Stimulated activated CD8-positive, alpha-beta memory T cell treated with anti-CD3 and anti-CD28 coated beads, Interleukin-12 subunit alpha, Interleukin-12 subunit beta, amount 100 ng/mL, for 1 hour (primary cell): ENCODE measurements around the gene FAM234A.
"Not testable (repeated sequence)": the region's sequence is repeated elsewhere in the genome, so short reads cannot be mapped to it uniquely, and the experiment has no call there.

ENCODE experiments used
- DNase-seq: peaks from one replicate; pipeline ENCODE4 v3.0.0-alpha.2; 2020; ENCODE audit warnings: low read depth

Gene FAM234A

DNA sequence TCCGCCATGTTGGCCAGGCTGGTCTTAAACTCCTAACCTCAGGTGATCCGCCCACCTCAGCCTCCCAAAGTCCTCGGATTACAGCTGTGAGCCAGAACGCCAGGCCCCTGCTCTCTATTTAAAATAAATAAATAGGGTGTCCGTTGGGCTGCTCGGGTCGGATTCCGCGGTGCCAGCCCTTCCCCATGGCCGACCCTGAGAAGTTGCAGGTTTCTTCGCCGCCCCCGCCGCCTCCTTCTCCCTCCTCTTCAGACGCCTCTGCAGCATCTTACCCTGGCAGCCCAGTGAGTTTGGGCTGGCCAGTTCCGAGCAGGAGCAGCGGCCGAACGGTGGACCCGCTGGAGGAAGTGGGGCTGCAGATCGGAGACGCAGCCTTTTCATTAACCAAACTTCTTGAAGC is 3.7 kb upstream of the FAM234A start:
- no peak for DNase-seq

GRCh38 chr16:239948-240277 is 5.3 kb downstream of the FAM234A start:
- no peak for DNase-seq

GRCh38 chr16:240559-240958 is 5.9 kb downstream of the FAM234A start:
- no peak for DNase-seq

DNA sequence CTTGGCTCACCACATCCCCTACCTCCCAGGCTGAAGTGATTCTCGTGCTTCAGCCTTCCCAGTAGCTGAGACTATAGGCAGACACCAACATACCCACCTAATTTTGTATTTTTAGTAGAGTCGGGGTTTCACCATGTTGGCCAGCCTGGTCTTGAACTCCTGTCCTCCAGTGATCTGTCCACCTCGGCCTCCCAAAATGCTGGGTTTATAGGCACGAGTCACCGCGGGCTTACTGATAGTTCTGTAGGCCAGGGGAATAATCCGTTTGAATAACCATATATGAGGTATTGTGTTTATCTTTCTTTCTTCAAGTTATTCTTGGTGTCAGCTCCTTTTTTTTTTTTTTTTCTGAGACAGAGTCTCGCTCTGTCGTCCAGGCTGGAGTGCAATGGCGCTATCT is 7.7 kb downstream of the FAM234A start:
- DNase-seq, result no peak

GRCh38 chr16:243348-243747 is 8.7 kb downstream of the FAM234A start:
- DNase-seq, result no peak

- no peak for DNase-seq
These were observed 10.5 kb downstream of the FAM234A start for GRCh38 chr16:245105-245504.

DNA sequence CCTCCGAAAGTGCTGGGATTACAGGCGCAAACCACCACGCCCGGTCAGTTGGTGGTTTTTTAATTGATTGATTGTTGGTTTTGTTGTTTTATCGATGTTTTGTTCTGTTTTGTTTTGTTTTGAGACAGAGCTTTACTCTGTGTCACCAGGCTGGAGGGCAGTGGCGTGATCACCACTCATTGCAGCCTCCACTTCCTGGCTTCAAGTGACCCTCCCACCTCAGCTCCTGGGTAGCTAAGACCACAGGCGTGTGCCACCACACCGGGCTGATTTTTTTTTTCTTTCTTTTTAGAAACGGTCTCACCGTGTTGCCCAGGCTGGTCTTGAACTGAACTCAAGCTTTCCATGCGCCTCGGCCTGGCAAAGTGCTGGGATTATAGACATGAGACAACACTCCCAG is 12.4 kb downstream of the FAM234A start:
- no peak for DNase-seq

DNA sequence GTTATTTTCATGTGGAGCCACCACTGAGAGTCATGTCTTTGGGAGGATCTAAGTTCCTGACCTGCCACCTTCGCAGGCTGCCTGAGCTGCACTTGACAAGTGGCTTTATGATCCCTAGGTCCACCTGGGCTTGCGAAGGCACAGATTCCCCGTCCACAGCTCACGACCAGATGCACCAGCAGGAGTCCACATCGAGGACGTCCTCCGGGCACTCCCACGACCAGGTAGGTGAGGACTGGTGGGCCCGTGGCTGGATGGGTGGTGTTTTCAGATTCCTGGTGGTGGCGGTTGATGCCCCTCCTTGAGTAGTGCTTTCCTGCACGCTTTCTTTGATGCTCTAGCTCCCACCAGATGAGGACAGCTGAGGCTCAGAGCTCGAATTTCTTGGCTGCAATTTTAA is 14.8 kb downstream of the FAM234A start:
- no peak for DNase-seq

DNA sequence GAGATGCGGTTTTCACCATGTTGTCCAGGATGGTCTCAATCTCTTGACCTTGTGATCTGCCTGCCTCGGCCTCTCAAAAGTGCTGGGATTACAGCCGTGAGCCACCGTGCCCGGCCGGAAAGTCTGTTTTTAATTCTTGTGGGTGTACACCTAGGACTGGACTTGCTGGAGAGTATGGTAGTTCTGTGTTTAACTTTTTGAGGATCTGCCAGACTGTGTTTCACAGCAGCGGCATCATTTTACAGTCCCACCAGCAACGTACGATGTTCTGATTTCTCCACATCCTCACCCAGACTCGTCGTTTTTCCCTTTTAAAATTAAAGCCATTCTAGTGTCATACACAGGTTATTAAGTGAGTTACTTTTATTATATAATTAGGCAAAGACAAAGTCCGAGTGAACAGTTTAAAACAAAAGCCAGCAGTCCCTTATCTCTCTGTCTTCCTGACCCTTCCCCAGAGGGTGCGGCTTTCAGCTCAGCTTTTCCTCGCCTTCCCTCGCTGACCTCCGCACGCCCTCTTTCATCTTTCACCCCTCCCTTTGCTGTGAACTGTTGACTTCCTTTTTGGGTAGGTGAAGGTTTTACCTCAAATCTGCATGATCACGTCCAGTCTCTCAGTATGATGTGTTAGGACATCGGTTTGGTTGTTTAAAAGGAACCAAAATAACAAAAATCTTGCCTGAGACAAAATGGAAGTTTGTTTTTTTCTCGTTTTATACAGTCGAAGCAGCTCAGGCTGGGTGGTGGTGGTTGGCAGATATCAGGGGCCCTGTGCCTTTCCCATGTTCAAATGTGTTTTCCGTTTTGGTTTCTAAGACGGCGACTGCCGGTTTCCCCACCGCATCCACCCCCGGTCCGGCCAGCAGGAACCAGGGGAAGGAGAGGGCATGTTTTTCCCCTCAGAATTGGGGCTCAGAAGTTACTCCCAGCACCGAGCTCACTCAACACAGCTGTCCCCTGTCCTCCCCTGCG is 18.0 kb downstream of the FAM234A start:
- no peak for DNase-seq

DNA sequence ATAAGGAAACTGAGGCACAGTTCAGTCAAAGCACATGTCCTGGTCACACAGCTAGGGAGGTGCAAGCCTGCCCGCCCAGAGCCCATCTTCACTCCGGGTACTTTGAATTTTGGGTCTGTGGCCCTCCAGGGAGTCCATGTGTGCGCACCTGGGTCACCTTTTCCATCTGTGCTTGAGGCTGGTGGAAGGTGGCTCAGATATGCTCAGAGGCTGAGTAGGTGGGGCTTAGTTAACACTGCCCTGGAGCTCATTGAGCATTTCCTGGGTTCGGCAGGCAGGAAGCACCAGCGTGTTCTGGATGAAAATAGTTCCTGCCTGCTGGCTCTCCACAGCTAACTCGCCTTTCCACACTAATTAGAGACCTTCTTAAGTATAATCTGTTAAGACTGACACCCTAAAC is 19.2 kb downstream of the FAM234A start:
- no peak for DNase-seq

- no peak for DNase-seq
These were observed 19.8 kb downstream of the FAM234A start for GRCh38 chr16:254461-254860.

DNA sequence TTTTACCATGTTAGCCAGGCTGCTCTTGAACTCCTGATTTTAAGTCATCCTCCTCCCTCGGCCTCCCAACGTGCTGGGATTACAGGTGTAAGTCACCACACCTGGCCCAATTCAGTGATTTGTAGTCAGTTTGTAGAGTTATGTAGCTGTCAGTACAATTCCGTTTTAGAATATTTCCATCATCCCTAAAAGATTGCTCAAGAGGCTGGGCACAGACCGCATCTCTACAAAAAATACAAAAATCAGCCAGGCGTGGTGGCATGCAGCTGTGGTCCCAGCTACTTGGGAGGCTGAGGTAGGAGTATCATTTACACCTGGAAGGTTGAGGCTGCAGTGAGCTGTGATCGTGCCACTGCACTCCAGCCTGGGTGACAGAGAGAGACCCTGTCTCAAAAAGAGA is 20.6 kb downstream of the FAM234A start:
- no peak for DNase-seq

GRCh38 chr16:258091-258490 is 23.5 kb downstream of the FAM234A start:
- DNase-seq, result not testable (repeated sequence)

- no peak for DNase-seq
These were observed 24.6 kb downstream of the FAM234A start for GRCh38 chr16:259226-259625.

GRCh38 chr16:259814-260253 is 25.2 kb downstream of the FAM234A start:
- no peak for DNase-seq

DNA sequence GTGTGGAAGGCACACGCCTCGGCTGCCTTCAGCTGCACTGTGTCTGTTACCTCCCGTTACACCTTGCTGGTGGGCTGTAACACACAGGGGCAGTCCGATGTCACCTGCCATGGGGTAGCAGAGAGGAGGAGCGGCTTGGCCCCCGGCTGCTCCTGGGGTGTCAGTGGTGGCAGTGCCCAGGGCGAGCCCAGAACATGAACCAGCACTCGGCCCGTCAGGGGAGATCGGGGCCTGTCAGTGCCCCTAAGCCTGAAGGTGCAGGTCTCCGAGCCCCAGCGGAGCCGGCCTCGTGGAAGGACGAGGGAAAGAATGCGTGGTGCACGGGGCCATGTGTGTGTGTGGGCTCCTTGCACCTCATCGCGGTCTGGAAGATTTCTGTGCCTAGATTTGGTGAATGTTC is 25.7 kb downstream of the FAM234A start:
- no peak for DNase-seq

GRCh38 chr16:261031-261691 is 26.5 kb downstream of the FAM234A start:
- no peak for DNase-seq

GRCh38 chr16:262121-262745 is 27.6 kb downstream of the FAM234A start:
- DNase-seq, result no peak

DNA sequence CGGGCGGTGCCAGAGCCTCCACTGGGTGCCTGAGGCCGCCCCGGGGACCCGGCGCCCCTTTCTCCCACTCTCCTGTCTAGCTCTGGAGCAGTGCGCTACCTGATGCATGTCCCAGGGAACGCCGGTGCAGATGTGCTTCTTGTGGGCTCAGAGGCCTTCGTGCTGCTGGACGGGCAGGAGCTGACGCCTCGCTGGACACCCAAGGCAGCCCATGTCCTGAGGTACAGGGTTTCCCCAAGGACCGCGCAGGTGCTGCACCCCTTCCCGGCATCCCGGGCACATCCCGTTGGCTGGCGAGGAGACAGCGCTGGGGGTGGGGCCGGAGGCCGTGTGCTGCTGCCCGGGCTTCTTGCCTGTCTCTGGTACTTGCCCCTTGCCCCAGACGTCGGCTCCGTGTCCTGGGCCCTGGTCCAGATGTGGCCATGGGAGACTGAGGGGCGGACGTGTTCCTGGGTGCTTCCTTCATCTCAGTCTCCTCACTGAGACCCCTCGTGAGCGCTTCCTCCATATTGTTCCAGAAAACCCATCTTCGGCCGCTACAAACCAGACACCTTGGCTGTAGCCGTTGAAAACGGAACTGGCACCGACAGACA is 28.7 kb downstream of the FAM234A start:
- DNase-seq, result no peak

- DNase-seq, result no peak
These were observed 29.3 kb downstream of the FAM234A start for GRCh38 chr16:263944-264343.

GRCh38 chr16:264440-264951 is 29.9 kb downstream of the FAM234A start:
- no peak for DNase-seq

GRCh38 chr16:265002-265529 is 30.4 kb downstream of the FAM234A start:
- no peak for DNase-seq
